ENCODE results near the gene ARHGAP22. TPM values are rescaled to one million over a fixed set of nuclear protein-coding genes. Genes with fewer than 3 reads are reported as not detected.

The ARHGAP22 gene
- total RNA-seq, 1 donor from 2014 or later: 2.0 TPM

DNA sequence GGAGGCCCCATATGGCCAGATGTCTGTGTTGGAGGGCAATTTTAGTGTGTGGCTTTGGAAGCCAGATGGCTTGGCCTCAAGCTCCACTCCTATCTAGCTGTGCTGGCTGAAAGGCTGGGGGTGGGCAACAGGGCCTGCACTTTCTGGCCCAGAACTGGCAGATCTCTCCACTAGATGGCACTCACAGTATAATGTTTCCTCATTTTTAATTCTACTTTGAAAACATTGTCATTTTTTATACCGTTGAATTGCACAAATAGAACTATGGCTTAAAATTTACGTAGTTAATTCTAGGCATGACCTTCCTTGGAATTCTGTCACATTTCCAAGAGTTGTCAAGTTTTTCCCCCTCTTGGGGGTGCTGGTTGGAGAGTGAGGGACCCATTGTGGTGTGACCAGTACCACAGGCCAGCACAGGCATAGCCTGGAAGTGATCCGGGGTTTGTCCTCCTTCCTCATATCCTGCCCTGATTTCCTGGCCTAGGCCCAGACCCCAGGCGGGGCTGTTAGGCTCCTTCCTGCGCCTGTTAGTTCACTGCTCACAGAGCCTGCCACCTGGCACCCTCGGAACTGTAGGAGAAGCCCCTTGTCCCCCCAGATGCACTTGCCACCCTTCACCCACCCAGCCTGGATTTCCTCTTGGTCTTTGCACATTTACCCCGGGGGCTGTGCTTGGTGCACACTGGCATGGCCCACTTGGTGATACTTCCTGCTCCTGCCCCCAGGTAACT lies 52.8 kb downstream of the ARHGAP22 start:
- TF ChIP-seq, protein P1, sequence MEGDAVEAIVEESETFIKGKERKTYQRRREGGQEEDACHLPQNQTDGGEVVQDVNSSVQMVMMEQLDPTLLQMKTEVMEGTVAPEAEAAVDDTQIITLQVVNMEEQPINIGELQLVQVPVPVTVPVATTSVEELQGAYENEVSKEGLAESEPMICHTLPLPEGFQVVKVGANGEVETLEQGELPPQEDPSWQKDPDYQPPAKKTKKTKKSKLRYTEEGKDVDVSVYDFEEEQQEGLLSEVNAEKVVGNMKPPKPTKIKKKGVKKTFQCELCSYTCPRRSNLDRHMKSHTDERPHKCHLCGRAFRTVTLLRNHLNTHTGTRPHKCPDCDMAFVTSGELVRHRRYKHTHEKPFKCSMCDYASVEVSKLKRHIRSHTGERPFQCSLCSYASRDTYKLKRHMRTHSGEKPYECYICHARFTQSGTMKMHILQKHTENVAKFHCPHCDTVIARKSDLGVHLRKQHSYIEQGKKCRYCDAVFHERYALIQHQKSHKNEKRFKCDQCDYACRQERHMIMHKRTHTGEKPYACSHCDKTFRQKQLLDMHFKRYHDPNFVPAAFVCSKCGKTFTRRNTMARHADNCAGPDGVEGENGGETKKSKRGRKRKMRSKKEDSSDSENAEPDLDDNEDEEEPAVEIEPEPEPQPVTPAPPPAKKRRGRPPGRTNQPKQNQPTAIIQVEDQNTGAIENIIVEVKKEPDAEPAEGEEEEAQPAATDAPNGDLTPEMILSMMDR (IDR thresholded peaks at IDR 0.05): peak; percentile 57 to 72 (median 65)
- Histone ChIP-seq H3K4me1 (peaks cover 0 to 3% of the 10 kb centered on the region in 2 donors), H3K27ac (no peak overlapping the region), H3K27me3 (no peaks in the 10 kb centered on the region), H3K9me3 (no peaks in the 10 kb centered on the region), H3K4me3 (no peak overlapping the region), H3K36me3 (no peaks in the 10 kb centered on the region)
- DNase-seq (ENCODE audit: low spot score in 2 of 2): peak in 1 of 2 donors; percentile 70
- intact Hi-C loops (cut with DNase I): loop anchor here (1.0 kb wide), 1 partner anchor 104 kb away; no protein-coding TSS in a partner anchor

DNA sequence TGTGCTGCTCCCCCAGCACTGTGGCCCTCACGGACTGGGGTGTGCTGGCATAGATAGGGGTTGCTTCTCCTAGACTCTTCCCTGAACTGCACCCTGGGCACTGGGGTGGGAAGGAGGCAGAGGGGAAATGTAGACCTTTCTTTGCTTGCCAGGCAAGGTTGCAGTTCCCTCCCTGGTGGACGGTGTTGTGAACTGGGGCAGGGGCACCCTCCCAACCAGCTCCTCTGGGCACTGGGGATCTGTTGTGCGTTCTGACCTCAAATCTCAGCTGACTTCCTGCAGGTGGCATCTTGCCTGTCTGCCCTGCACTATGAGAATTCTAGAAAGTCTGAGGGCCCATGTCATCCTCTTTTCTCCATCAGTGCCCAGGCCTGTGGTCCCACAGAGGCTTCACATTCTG lies 53.9 kb downstream of the ARHGAP22 start:
- Histone ChIP-seq H3K4me3 (no peak overlapping the region), H3K27me3 (no peaks in the 10 kb centered on the region), H3K36me3 (no peaks in the 10 kb centered on the region), H3K9me3 (no peaks in the 10 kb centered on the region), H3K27ac (no peak overlapping the region), H3K4me1 (peaks cover 0 to 3% of the 10 kb centered on the region in 2 donors)
- intact Hi-C loops (cut with DNase I): no loop called here
- TF ChIP-seq, protein P1 (IDR thresholded peaks at IDR 0.05): no peak
- DNase-seq (ENCODE audit: low spot score in 2 of 2): no peak

DNA sequence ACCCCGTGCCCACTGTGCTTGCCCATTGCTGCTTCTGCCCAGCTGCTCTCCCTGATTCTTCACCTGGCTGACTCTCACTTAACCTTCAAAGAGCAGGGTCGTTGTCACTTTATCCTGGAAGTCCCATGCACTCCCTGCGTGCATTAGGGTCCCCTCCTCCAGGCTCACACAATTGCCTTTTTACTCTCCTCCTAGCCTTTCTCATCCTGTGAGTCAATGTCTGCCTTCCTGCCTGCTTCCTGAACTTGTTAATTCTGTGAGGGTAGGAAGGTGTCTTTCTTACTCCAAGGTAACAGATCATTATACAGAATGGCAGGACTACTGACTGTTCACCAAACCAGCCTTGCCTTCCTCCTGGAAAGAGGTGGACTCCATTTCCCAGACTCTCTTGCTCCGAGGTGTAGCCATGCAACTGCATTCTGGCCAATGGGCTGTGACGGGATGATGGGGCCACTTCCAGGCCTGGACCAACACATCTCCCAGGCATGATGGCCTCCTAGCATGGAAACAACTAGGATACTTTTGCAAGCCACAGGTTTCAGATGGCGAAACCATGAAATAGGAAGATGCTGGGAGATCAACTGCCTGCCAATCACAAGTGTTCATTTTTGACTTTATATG lies 54.7 kb downstream of the ARHGAP22 start:
- Histone ChIP-seq H3K36me3 (no peaks in the 10 kb centered on the region), H3K27me3 (no peaks in the 10 kb centered on the region), H3K27ac (no peak overlapping the region), H3K9me3 (no peaks in the 10 kb centered on the region), H3K4me1 (peaks cover 0 to 3% of the 10 kb centered on the region in 2 donors), H3K4me3 (no peak overlapping the region)
- intact Hi-C loops (cut with DNase I): no loop called here
- no peak for DNase-seq (ENCODE audit: low spot score in 2 of 2)
- TF ChIP-seq, protein P1 (IDR thresholded peaks at IDR 0.05): no peak

- TF ChIP-seq, protein P1 (IDR thresholded peaks at IDR 0.05): no peak
- Histone ChIP-seq H3K9me3 (no peaks in the 10 kb centered on the region), H3K4me3 (no peak overlapping the region), H3K27ac (no peak overlapping the region), H3K4me1 (peaks cover 0 to 3% of the 10 kb centered on the region in 2 donors), H3K27me3 (no peaks in the 10 kb centered on the region), H3K36me3 (no peaks in the 10 kb centered on the region)
- no peak for DNase-seq (ENCODE audit: low spot score in 2 of 2)
- intact Hi-C loops (cut with DNase I): no loop called here
Measured at GRCh38 chr10:48549236-48549635, 55.6 kb downstream of the ARHGAP22 start.

DNA sequence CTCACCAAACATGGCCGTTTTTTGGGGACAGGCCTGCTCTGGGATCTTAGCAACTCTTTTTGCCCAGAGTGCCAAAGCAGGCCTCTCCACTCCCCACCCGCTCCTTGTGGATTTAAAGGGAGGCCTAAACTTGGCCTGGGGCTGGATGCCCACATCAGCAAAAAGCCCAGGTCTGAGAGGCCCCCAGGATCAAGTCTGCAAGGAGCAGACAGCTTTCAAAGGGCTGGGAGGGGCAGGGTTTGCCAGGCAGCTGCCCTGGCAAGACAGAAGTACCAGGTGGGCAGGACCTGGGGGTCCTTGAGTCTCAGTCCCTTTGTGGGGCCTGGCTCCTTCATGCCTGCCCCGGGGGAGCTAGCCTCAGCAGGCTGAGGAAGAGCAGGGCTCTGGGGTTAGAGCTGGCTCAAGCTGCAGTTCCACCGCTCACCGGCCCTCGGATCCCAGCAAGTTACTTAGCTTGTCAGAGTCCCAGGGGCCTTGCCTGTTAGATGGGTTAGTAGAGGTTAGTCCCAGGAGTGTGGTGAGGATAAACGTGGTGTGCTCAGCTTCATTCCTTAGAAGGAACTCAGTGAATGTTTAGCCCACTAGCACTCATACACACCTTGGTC lies 56.2 kb downstream of the ARHGAP22 start:
- TF ChIP-seq, protein P1 (IDR thresholded peaks at IDR 0.05): no peak
- H3K4me1 ChIP-seq: peaks cover 0 to 3% of the 10 kb centered on the region in 2 donors
- no peaks in the 10 kb centered on the region for H3K36me3 ChIP-seq
- intact Hi-C loops (cut with DNase I): no loop called here
- H3K27ac ChIP-seq: no peak overlapping the region
- H3K27me3 ChIP-seq: no peaks in the 10 kb centered on the region
- DNase-seq (ENCODE audit: low spot score in 2 of 2): no peak
- H3K4me3 ChIP-seq: no peak overlapping the region
- no peaks in the 10 kb centered on the region for H3K9me3 ChIP-seq

Data from ascending aorta (tissue), 2 donors.